Heart left ventricle (tissue), 13 donors: ENCODE data around the gene C6orf52.

Experiments
- CTCF ChIP-seq, 12 donors: fragments of 200-600 bp; sonication (generic) in 4 of 12; IDR thresholded peaks; one replicate each; pipeline versions ENCODE4 v1.5.0 to v1.8.0; 2018 to 2022; ENCODE audit warnings: antibody characterized with exemption in 12 of 12, mild to moderate bottlenecking in 5 of 12
- POLR2A ChIP-seq, 2 donors: fragments of 450-650 bp; IDR thresholded peaks; one replicate each; pipeline ENCODE4 v1.6.1; 2017; ENCODE audit warnings: antibody characterized with exemption in 2 of 2, mild to moderate bottlenecking in 2 of 2, moderate library complexity in 2 of 2
- donor health status: ischemic (EF 13 %, LVEDD 7.1; RV severe dilation, severe dysfunction).
- donor health status: DM: no; HTN: yes; CAD: no.
- donor health status: DM: no; HTN: no; CAD: no.
- donor health status: ischemic (EF 25% LVEDD 6.9; RV normal size, moderate dysfunction).
- donor health status: ischemic (EF 25% LVEDD 5.7; RV mildly dilated, moderate dysfunction).
- donor health status: ischemic (EF 35%, LVEDD 5.7; RV mildly dilated, moderate dysfunction).
- donor health status: nonischemic (EF 11% LVEDD 7.7; RV severe dilation, severe dysfunction).
- donor health status: DM: yes; HTN: yes; CAD: no.
- donor health status: PGD.
- donor health status: ischemic (EF 29% LVEDD 5.4; RV normal size, mild dysfunction).
- donor health status: nonischemic (EF 23%, LVEDD 6.1; RV moderate dilation, normal function).

GRCh38 chr6:10692965-10693538, 1.4 kb downstream of the C6orf52 start:
- TF ChIP-seq CTCF (IDR thresholded peaks at IDR 0.05): no peak
- no peak for TF ChIP-seq POLR2A (IDR thresholded peaks at IDR 0.05)
